Naive thymus-derived CD4-positive, alpha-beta T cell (primary cell): ENCODE results near the gene TRIM25. TPM values are rescaled to one million over a fixed set of nuclear protein-coding genes. Genes with fewer than 3 reads are reported as not detected.
A peak's percentile ranks its signal among the peaks of the same experiment; 100 is the strongest.

Source experiments
- ATAC-seq: fragments of 150-1000 bp; cut with Tn5 transposase; 2 replicates; pipeline ENCODE4 v1.10.0; 2021; ENCODE audit warnings: mild to moderate bottlenecking, moderate library complexity
- CTCF ChIA-PET: fragments of 350-600 bp; sonication (Branson Sonifier 250); formaldehyde crosslinking; loops from one replicate; lab custom pipeline; 2021; ENCODE audit warnings: antibody characterized with exemption; lab: Charles Lee
- POLR2A ChIA-PET: fragments of 350-600 bp; sonication (Branson Sonifier 250); formaldehyde crosslinking; loops from one replicate; lab custom pipeline; 2021; ENCODE audit warnings: antibody characterized with exemption, inconsistent platforms; lab: Charles Lee
- DNase-seq, 9 donors: peaks; one replicate each; pipeline versions ENCODE4 v3.0.0 to v3.0.0-alpha.2; 2020 to 2022; ENCODE audit warnings: mixed read lengths in 1 of 9
- H3K27ac ChIP-seq: one replicate; pipeline ENCODE4 v1.7.0; 2013; ENCODE audit warnings: mild to moderate bottlenecking, low read depth, low read length, moderate library complexity
- H3K27me3 ChIP-seq, 2 donors: one replicate each; pipeline ENCODE4 v1.7.0; 2013; ENCODE audit warnings: low read length in 2 of 2, mild to moderate bottlenecking in 2 of 2, moderate library complexity in 2 of 2; ENCODE audit not compliant: control insufficient read depth in 2 of 2, insufficient read depth in 2 of 2
- H3K36me3 ChIP-seq, 3 experiments: 1 replicate in 2 of 3; 2 replicates in 1 of 3; pipeline ENCODE4 v1.7.0; 2013; ENCODE audit warnings: low read length in 3 of 3, mild to moderate bottlenecking in 3 of 3, moderate library complexity in 1 of 3; ENCODE audit not compliant: insufficient read depth in 3 of 3, control insufficient read depth in 2 of 3
- H3K4me1 ChIP-seq, 2 donors: one replicate each; pipeline ENCODE4 v1.7.0; 2013; ENCODE audit warnings: low read length in 2 of 2, mild to moderate bottlenecking in 2 of 2, moderate library complexity in 1 of 2; ENCODE audit not compliant: control insufficient read depth in 2 of 2, insufficient read depth in 2 of 2
- H3K4me3 ChIP-seq: 2 replicates; pipeline ENCODE4 v1.7.0; 2013; ENCODE audit warnings: mild to moderate bottlenecking, low read length
- H3K9me3 ChIP-seq, 3 experiments: 1 replicate in 2 of 3; 2 replicates in 1 of 3; pipeline ENCODE4 v1.7.0; 2013; ENCODE audit warnings: low read length in 3 of 3; ENCODE audit not compliant: control insufficient read depth in 2 of 3
- H3K27ac Mint-ChIP-seq, 9 donors: one replicate each; pipeline ENCODE4 v1.8.0; 2020 to 2022; ENCODE audit warnings: mixed read lengths in 9 of 9, mild to moderate bottlenecking in 8 of 9, moderate library complexity in 5 of 9, inconsistent platforms in 2 of 9
- H3K27me3 Mint-ChIP-seq, 5 donors: one replicate each; pipeline ENCODE4 v1.8.0; 2021 to 2022; ENCODE audit warnings: mixed read lengths in 5 of 5, mild to moderate bottlenecking in 1 of 5
- H3K36me3 Mint-ChIP-seq, 5 donors: one replicate each; pipeline ENCODE4 v1.8.0; 2020 to 2022; ENCODE audit warnings: mixed read lengths in 5 of 5, mild to moderate bottlenecking in 3 of 5, inconsistent platforms in 1 of 5
- H3K4me1 Mint-ChIP-seq, 7 donors: one replicate each; pipeline ENCODE4 v1.8.0; 2020 to 2022; ENCODE audit warnings: mixed read lengths in 7 of 7, mild to moderate bottlenecking in 3 of 7, inconsistent platforms in 1 of 7
- H3K4me3 Mint-ChIP-seq, 10 donors: one replicate each; pipeline ENCODE4 v1.8.0; 2020 to 2022; ENCODE audit warnings: mild to moderate bottlenecking in 10 of 10, mixed read lengths in 10 of 10, moderate library complexity in 6 of 10, inconsistent platforms in 2 of 10
- H3K9me3 Mint-ChIP-seq, 11 donors: one replicate each; pipeline ENCODE4 v1.8.0; 2020 to 2022; ENCODE audit warnings: mixed read lengths in 11 of 11, mild to moderate bottlenecking in 4 of 11, inconsistent platforms in 1 of 11, moderate library complexity in 1 of 11
- intact Hi-C, 2 donors: fragments of 100-400 bp; cut with micrococcal nuclease; formaldehyde crosslinking; loops; one replicate each; pipeline ENCODE4 v1.15.1; 2023
- polyA plus RNA-seq, 2 donors: library from polyadenylated mRNA; unstranded; fragments of 300-500 nt; fragmentation: Illumina TruSeq; gene quantifications; one replicate each; pipeline ENCODE4 v1.2.3, GENCODE V29; 2021
- total RNA-seq, 6 experiments: library from RNA in 5 of 6; stranded (reverse) in 5 of 6; gene quantifications; 1 replicate in 5 of 6; 2 replicates in 1 of 6; pipeline ENCODE4 v1.2.3 and lab custom pipeline; 2021 to 2026

Gene TRIM25, protein sequence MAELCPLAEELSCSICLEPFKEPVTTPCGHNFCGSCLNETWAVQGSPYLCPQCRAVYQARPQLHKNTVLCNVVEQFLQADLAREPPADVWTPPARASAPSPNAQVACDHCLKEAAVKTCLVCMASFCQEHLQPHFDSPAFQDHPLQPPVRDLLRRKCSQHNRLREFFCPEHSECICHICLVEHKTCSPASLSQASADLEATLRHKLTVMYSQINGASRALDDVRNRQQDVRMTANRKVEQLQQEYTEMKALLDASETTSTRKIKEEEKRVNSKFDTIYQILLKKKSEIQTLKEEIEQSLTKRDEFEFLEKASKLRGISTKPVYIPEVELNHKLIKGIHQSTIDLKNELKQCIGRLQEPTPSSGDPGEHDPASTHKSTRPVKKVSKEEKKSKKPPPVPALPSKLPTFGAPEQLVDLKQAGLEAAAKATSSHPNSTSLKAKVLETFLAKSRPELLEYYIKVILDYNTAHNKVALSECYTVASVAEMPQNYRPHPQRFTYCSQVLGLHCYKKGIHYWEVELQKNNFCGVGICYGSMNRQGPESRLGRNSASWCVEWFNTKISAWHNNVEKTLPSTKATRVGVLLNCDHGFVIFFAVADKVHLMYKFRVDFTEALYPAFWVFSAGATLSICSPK
- 100 to 1,000 TPM in 1 of 5 experiments, 10 to 100 TPM in 4; 45.9 to 133 (median 61.8) TPM for total RNA-seq
- polyA plus RNA-seq, result 1 to 10 TPM; 4.8 to 8.1 TPM
- 57.1 reads per million, percentile 74 among the genes with 10 or more reads in this experiment for total RNA-seq (lab: John Stamatoyannopoulos, UW)

DNA sequence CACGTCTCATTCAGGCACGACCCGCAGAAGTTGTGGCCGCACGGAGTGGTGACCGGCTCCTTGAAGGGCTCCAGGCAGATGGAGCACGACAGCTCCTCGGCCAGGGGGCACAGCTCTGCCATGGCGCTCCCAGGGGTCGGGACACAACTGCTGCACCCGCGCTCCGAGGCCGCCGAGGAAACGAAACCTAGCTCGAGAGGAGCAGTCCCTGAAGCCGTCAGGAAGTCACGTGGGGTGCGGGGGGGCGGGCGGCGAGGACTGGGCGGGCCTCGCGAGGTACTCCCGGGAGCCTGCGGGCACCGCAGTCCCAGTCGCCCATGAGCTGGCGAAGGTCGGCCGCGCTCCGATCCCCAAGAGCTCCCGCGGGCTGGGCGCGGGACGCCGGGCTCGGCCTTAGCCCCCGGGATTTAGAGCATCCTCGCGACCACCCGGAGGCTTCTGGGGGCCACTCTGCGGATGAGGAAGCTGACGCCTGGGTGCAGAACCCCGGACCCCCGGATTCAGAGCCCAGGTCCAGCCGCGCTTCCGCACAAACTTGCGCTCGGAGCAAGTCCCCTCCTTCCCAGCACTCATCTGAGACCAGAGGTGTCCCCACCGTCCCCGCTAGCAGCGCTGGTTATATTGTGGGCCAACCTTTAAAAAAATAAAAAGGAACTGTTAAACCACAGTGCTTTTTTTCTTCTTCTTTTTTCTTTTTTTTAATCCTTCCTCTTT, at the start of gene TRIM25:
Gene TRIM25, minus strand, starts transcription at position 183 of the 714 bp plus-strand sequence. Its CDS starts 61 bp downstream, at position 122.
- H3K27ac ChIP-seq, result peak within 1 kb of the TSS; percentile 90
- ATAC-seq (peak; percentile 91), DNase-seq (peak; percentile 57 to 90 (median 79))
- Mint-ChIP-seq H3K9me3 (peaks cover 0 to 11% (median 5%) of the 10 kb centered on the region in 11 donors), H3K36me3 (peaks cover 0 to 33% (median 5%) of the 10 kb centered on the region in 5 donors), H3K27ac (peak within 1 kb of the TSS; percentile 88 to 95 (median 93)), H3K4me1 (peaks cover 20 to 52% (median 46%) of the 10 kb centered on the region in 7 donors), H3K27me3 (no peaks in the 10 kb centered on the region), H3K4me3 (peak within 1 kb of the TSS; percentile 80 to 97 (median 91))
- no peaks in the 10 kb centered on the region for H3K27me3 ChIP-seq
- peak within 1 kb of the TSS; percentile 93 for H3K4me3 ChIP-seq
- peaks cover 0 to 9% (median 0%) of the 10 kb centered on the region in 3 experiments for H3K36me3 ChIP-seq
- H3K4me1 ChIP-seq, result peaks cover 29 to 35% of the 10 kb centered on the region in 2 donors
- intact Hi-C loops, result loop anchor here (1.0 to 5.0 kb wide), 12 partner anchors 23 to 1492 kb away; partner anchors contain the start of genes COIL (in 2 of the 2), SCPEP1 (in 2 of the 2), AKAP1 (in 1 of the 2) and C17orf67 (in 1 of the 2)
- ChIA-PET CTCF (interaction anchor here (1.1 kb wide), 2 partner anchors 27 to 168 kb away, joined by 3 to 5 read pairs; no protein-coding TSS in a partner anchor), POLR2A (interaction anchor here (0.8 to 1.8 kb wide), 5 partner anchors 13 to 321 kb away, joined by 3 to 6 read pairs (median 3); partner anchors contain the start of gene SCPEP1)
- H3K9me3 ChIP-seq, result no peaks in the 10 kb centered on the region

DNA sequence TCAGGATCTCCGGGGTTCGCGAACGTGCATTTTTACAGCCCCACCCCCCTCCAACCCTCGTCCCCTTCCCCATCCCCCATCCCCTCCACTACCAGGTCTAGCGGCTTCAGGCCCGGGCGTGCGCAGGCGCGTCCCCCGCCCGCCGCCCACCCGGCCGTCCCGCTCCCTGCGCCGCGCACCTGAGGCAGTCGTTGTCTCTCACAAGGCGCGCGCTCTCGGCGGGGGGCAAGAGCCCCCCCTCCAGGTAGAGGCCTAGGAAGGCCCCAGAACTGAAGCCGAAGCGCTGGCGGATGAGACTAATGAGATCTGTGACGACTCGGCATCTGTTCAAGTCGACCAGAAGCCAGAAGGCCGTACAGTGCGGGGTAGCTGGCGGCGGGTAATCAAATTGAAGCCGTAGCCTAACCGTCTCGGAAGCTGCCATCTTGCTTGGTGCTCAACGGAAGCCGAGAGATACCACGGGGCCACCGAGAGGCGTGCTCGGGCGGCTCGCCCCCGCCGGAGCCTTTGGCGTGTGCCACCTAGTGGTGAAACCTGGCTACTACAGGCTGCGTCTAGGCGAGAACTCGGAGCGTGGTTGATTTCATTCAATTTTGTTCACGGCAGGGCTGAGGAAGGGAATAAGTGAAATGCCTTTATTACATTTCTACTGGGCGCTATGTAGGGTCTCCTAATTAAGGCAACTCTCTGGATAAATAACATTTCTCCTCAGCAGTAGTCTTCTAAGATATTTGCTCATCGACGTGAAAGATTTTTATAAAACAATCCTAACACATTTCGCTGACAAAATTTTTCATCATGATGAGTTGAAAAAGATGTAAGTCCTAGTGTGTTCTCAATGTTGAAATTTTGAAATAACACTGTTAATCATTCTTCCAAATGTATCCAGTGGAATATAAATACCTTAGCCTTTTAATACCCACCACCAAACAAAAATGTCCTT, 47.0 kb upstream of the TRIM25 start, which contains the start of gene COIL:
Gene COIL, minus strand, starts transcription at position 455 of the 943 bp plus-strand sequence. Its CDS starts 31 bp downstream, at position 424.
- Mint-ChIP-seq H3K27ac (peak within 1 kb of the TSS; percentile 78 to 95 (median 91)), H3K27me3 (peaks cover 0 to 3% (median 0%) of the 10 kb centered on the region in 5 donors), H3K36me3 (peaks cover 0 to 5% (median 0%) of the 10 kb centered on the region in 5 donors), H3K9me3 (peaks cover 0 to 2% (median 0%) of the 10 kb centered on the region in 11 donors), H3K4me3 (peak within 1 kb of the TSS; percentile 80 to 93 (median 86)), H3K4me1 (peaks cover 14 to 34% (median 28%) of the 10 kb centered on the region in 7 donors)
- Histone ChIP-seq H3K4me3 (peak within 1 kb of the TSS; percentile 80), H3K9me3 (no peaks in the 10 kb centered on the region), H3K4me1 (peaks cover 6 to 11% of the 10 kb centered on the region in 2 donors), H3K27ac (peak within 1 kb of the TSS; percentile 97), H3K27me3 (no peaks in the 10 kb centered on the region), H3K36me3 (peaks cover 0 to 9% (median 0%) of the 10 kb centered on the region in 3 experiments)
- ChIA-PET POLR2A (interaction anchor here (0.5 to 1.8 kb wide), 4 partner anchors 17 to 124 kb away, joined by 3 to 6 read pairs (median 5); partner anchors contain the start of gene SCPEP1), CTCF (no interaction called here)
- intact Hi-C loops, result loop anchor here (1.0 to 5.0 kb wide), 10 partner anchors 17 to 364 kb away; partner anchors contain the start of genes AKAP1 (in 2 of the 2), SCPEP1 (in 2 of the 2), TRIM25 (in 2 of the 2) and C17orf67 (in 1 of the 2)
- peak; percentile 90 to 96 (median 92) for DNase-seq
- peak; percentile 100 for ATAC-seq

DNA sequence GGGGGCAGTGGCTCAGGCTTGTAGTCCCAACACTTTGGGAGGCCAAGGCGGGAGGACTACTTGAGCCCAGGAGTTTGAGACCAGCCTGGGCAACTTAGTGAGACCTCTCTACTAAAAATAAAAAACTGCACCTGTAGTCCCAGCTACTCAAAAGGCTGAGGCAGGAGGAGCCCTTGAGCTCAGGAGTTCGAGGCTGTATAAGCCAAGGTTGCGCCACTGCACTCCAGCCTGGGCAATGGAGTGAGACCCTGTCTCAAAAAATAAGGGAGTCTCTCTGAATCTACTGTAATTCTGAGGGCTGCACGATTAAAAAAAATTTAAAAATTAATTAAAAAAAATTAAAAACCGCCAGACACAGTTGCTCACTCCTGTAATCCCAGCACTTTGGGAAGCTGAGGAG, 43.1 kb upstream of the TRIM25 start:
- ATAC-seq, result no peak
- Mint-ChIP-seq H3K36me3 (peaks cover 0 to 5% (median 4%) of the 10 kb centered on the region in 5 donors), H3K27ac (no peak overlapping the region), H3K27me3 (peaks cover 0 to 2% (median 0%) of the 10 kb centered on the region in 5 donors), H3K4me3 (no peak overlapping the region), H3K9me3 (peaks cover 0 to 2% (median 0%) of the 10 kb centered on the region in 11 donors), H3K4me1 (peaks cover 14 to 49% (median 32%) of the 10 kb centered on the region in 7 donors)
- H3K4me3 ChIP-seq, result no peak overlapping the region
- H3K27ac ChIP-seq, result no peak overlapping the region
- intact Hi-C loops, result no loop called here
- ChIA-PET CTCF (no interaction called here), POLR2A (no interaction called here)
- peaks cover 0 to 9% (median 0%) of the 10 kb centered on the region in 3 experiments for H3K36me3 ChIP-seq
- no peaks in the 10 kb centered on the region for H3K27me3 ChIP-seq
- peaks cover 6 to 11% of the 10 kb centered on the region in 2 donors for H3K4me1 ChIP-seq
- no peak for DNase-seq
- H3K9me3 ChIP-seq, result no peaks in the 10 kb centered on the region

DNA sequence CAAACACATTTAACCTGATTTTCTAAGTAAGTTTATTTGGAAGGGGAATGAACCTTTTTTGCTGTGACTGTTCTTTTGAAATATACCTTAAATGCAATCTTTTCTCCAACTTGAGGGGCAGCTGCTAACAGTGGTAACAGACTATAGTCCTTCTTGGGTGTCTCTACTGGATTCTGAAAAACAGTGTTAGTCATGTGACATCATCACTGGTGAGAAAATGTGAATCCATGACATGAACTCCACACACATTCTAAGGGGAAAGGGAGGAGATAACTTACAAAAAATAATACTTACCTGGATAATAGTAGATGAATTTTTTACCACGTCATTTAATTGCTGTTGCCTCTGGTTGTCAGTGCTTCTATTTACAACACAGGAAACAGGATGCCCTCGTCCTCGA, 35.7 kb upstream of the TRIM25 start:
- ChIA-PET CTCF (no interaction called here), POLR2A (no interaction called here)
- H3K4me1 Mint-ChIP-seq, result peaks cover 4 to 18% (median 8%) of the 10 kb centered on the region in 7 donors

DNA sequence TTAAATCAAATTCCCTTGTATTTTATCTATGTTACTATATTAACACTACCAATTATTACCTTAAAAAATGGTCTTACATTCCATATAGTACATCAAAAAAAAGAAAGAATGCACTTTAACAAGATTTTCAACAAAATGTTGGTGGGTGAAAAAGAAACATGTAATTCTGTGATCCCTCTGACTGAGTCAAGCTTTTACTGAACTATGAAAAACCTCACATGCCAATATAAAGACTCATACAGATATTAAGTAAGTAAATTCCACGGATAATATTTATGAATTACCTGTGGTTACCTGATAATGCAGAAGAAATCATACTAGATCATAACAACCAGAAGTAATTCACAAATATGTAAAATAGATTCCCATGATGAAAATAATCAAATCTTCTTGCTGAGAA, 34.6 kb upstream of the TRIM25 start:
- peaks cover 0 to 50% (median 12%) of the 10 kb centered on the region in 3 experiments for H3K36me3 ChIP-seq
- ChIA-PET CTCF (interaction anchor here (0.8 kb wide), 1 partner anchor 55 kb away, joined by 4 read pairs; no protein-coding TSS in a partner anchor), POLR2A (no interaction called here)
- Mint-ChIP-seq H3K27me3 (no peaks in the 10 kb centered on the region), H3K36me3 (peaks cover 5 to 38% (median 18%) of the 10 kb centered on the region in 5 donors), H3K9me3 (no peaks in the 10 kb centered on the region), H3K4me1 (peaks cover 2 to 17% (median 6%) of the 10 kb centered on the region in 7 donors), H3K4me3 (no peak overlapping the region), H3K27ac (no peak overlapping the region)
- ATAC-seq (no peak), DNase-seq (no peak)
- H3K9me3 ChIP-seq, result no peaks in the 10 kb centered on the region
- H3K27ac ChIP-seq, result no peak overlapping the region
- no peaks in the 10 kb centered on the region for H3K4me1 ChIP-seq
- H3K27me3 ChIP-seq, result no peaks in the 10 kb centered on the region
- intact Hi-C loops, result no loop called here
- H3K4me3 ChIP-seq, result no peak overlapping the region

More for the DNA sequence above, 35.7 kb upstream of the TRIM25 start:
- Mint-ChIP-seq H3K27ac (peak overlapping the region in 5 of 9 donors; percentile 46 to 79 (median 63)), H3K36me3 (peaks cover 5 to 31% (median 19%) of the 10 kb centered on the region in 5 donors), H3K27me3 (no peaks in the 10 kb centered on the region), H3K4me3 (peak overlapping the region in 1 of 10 donors; percentile 8), H3K9me3 (no peaks in the 10 kb centered on the region)
- intact Hi-C loops, result no loop called here
- DNase-seq, result no peak
- Histone ChIP-seq H3K9me3 (no peaks in the 10 kb centered on the region), H3K27me3 (no peaks in the 10 kb centered on the region), H3K27ac (no peak overlapping the region), H3K4me1 (no peaks in the 10 kb centered on the region), H3K36me3 (peaks cover 0 to 42% (median 12%) of the 10 kb centered on the region in 3 experiments), H3K4me3 (no peak overlapping the region)
- no peak for ATAC-seq
